Measurements from ENCODE around the gene CHST4. TPM values are rescaled to one million over a fixed set of nuclear protein-coding genes. Genes with fewer than 3 reads are reported as not detected.
A peak's percentile ranks its signal among the peaks of the same experiment; 100 is the strongest.

Gene CHST4
- total and polyA plus RNA-seq, 9 of the 15 experiments (the other 6 are each of a cell fraction or from before 2014, with no cell fraction given): 0.07 TPM; not detected in 8

DNA sequence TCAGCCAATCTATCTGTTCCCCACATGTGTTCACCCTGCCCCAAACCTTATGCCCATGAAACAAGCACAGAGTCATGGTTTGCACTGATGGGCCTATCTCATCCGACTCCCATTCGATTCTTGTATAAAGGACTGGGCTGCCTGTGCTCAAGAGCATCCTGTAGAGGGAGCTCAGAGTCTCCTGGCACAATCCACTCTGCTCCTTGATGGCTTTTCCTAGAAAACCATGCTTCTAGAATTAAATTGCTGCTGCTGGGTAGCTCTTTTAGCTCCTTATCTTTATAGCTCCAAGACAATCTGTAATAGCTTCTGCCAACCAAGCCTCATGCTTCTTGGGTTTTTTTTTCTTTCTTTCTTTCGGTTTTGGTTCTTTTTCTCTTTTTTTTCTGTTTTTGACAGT is 46.8 kb upstream of the CHST4 start (continued):
- TF ChIP-seq, protein P1, sequence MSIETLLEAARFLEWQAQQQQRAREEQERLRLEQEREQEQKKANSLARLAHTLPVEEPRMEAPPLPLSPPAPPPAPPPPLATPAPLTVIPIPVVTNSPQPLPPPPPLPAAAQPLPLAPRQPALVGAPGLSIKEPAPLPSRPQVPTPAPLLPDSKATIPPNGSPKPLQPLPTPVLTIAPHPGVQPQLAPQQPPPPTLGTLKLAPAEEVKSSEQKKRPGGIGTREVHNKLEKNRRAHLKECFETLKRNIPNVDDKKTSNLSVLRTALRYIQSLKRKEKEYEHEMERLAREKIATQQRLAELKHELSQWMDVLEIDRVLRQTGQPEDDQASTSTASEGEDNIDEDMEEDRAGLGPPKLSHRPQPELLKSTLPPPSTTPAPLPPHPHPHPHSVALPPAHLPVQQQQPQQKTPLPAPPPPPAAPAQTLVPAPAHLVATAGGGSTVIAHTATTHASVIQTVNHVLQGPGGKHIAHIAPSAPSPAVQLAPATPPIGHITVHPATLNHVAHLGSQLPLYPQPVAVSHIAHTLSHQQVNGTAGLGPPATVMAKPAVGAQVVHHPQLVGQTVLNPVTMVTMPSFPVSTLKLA (conservative IDR thresholded peaks at IDR 0.05): 0 out of 4 replicates have a peak, but pooled peaks of 1 of the 2 experiments have one; percentile 15

DNA sequence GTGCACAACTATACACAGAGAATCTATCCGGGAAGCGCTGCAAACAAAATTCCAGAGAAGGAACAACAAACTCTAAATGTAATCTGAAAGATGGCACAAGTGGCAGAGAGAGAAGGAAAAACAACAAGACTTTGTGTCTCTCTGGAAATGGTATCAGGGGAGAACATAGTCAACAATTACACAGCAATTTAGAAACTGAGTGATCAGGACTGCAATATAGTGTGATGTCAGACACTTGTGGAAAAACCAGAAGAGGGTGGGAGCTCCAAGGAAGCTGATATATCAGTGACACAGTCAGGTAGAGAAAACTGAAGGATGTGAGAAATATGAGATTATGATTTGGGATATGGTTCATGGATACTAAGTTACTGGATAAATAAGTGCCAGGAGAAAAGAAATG is 45.3 kb upstream of the CHST4 start:
- FAIRE-seq (no peak), ATAC-seq (no peak), DNase-seq (ENCODE audit: extremely low read depth in 1 of 4, low spot score in 3 of 4) (no peak)
- H4K20me1 ChIP-seq (replicated peaks; ENCODE audit: control insufficient read depth, insufficient read depth, low read length): no peaks in the 10 kb centered on the region
- H3K27me3 ChIP-seq (ENCODE audit: control insufficient read depth in 2 of 2, insufficient read depth in 2 of 2, low read length in 2 of 2): no peaks in the 10 kb centered on the region
- in situ Hi-C loops (cut with MboI) (no loop called here), intact Hi-C loops (cut with micrococcal nuclease) (no loop called here)
- no peak overlapping the region for H3K4me3 ChIP-seq
- H3K36me3 ChIP-seq (ENCODE audit: control insufficient read depth, insufficient read depth, low read length): no peaks in the 10 kb centered on the region
- H3K4me1 ChIP-seq (replicated peaks in 1 of 2; ENCODE audit: control insufficient read depth in 2 of 2, insufficient read depth in 2 of 2, low read length in 2 of 2): peaks cover 2 to 4% of the 10 kb centered on the region in 2 experiments; a peak in 3 of 5 replicates
- no peaks in the 10 kb centered on the region for H3K79me2 ChIP-seq (ENCODE audit: control insufficient read depth, insufficient read depth, low read length)
- no TSS peak for BruUV-seq (replicated peaks)
- no peak overlapping the region for H3K4me2 ChIP-seq (ENCODE audit: insufficient read depth, low read length)
- ChIA-PET POLR2A (interaction anchor here (1.6 kb wide), 1 partner anchor 54 kb away, joined by 5 read pairs; no protein-coding TSS in a partner anchor), CTCF (ENCODE audit: low intra/inter-chr PET ratio) (no interaction called here)
- H3K27ac ChIP-seq (ENCODE audit: extremely low read depth, low read depth, low read length): no peak overlapping the region
- no peak overlapping the region for H3K9ac ChIP-seq (ENCODE audit: insufficient read depth in 1 of 2, low read depth in 2 of 2, low read length in 2 of 2)
- no peaks in the 10 kb centered on the region for H3K9me3 ChIP-seq (replicated peaks; ENCODE audit: control insufficient read depth, insufficient read depth, low read depth, low read length)
- H2AFZ ChIP-seq (ENCODE audit: low read depth, low read length): no peak overlapping the region
- 69% methylated on average over 2 of the region's 2 CpGs for WGBS (ENCODE audit: insufficient coverage, low coverage, missing lambda C conversion rate)
- no peaks in the 10 kb centered on the region for H3K9me1 ChIP-seq (ENCODE audit: control insufficient read depth, insufficient read depth, low read length)
- TF ChIP-seq IRF2 (CRISPR knock-in tag; IDR thresholded peaks at IDR 0.05) (no peak), KHSRP (IDR thresholded peaks at IDR 0.05) (no peak), HSF4 (CRISPR knock-in tag; IDR thresholded peaks at IDR 0.05; ENCODE audit: borderline replicate concordance) (no peak), NFYB (IDR thresholded peaks at IDR 0.05; ENCODE audit: extremely low read depth, insufficient read length) (no peak), ETV1 (tag; conservative IDR thresholded peaks at IDR 0.05; ENCODE audit: low read depth) (no peak), ZFP30 (CRISPR knock-in tag; IDR thresholded peaks at IDR 0.05; ENCODE audit: borderline replicate concordance) (no peak), ZNF696 (CRISPR knock-in tag; conservative IDR thresholded peaks at IDR 0.05) (no peak), CHD1 (IDR thresholded peaks at IDR 0.05; ENCODE audit: low read length) (no peak), HOMEZ (CRISPR knock-in tag; IDR thresholded peaks at IDR 0.05) (no peak), ZNF778 (CRISPR knock-in tag; IDR thresholded peaks at IDR 0.05) (no peak)
- TF ChIP-seq, protein P2, sequence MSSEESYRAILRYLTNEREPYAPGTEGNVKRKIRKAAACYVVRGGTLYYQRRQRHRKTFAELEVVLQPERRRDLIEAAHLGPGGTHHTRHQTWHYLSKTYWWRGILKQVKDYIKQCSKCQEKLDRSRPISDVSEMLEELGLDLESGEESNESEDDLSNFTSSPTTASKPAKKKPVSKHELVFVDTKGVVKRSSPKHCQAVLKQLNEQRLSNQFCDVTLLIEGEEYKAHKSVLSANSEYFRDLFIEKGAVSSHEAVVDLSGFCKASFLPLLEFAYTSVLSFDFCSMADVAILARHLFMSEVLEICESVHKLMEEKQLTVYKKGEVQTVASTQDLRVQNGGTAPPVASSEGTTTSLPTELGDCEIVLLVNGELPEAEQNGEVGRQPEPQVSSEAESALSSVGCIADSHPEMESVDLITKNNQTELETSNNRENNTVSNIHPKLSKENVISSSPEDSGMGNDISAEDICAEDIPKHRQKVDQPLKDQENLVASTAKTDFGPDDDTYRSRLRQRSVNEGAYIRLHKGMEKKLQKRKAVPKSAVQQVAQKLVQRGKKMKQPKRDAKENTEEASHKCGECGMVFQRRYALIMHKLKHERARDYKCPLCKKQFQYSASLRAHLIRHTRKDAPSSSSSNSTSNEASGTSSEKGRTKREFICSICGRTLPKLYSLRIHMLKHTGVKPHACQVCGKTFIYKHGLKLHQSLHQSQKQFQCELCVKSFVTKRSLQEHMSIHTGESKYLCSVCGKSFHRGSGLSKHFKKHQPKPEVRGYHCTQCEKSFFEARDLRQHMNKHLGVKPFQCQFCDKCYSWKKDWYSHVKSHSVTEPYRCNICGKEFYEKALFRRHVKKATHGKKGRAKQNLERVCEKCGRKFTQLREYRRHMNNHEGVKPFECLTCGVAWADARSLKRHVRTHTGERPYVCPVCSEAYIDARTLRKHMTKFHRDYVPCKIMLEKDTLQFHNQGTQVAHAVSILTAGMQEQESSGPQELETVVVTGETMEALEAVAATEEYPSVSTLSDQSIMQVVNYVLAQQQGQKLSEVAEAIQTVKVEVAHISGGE (CRISPR knock-in tag; IDR thresholded peaks at IDR 0.05): no peak
- TF ChIP-seq, protein P3, sequence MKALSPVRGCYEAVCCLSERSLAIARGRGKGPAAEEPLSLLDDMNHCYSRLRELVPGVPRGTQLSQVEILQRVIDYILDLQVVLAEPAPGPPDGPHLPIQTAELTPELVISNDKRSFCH (CRISPR knock-in tag; IDR thresholded peaks at IDR 0.05): no peak
- TF ChIP-seq, protein P3 (tag; IDR thresholded peaks at IDR 0.05): no peak

Measured in K562 (cell line).